ENCODE data around the gene SPTB.

Gene SPTB

DNA sequence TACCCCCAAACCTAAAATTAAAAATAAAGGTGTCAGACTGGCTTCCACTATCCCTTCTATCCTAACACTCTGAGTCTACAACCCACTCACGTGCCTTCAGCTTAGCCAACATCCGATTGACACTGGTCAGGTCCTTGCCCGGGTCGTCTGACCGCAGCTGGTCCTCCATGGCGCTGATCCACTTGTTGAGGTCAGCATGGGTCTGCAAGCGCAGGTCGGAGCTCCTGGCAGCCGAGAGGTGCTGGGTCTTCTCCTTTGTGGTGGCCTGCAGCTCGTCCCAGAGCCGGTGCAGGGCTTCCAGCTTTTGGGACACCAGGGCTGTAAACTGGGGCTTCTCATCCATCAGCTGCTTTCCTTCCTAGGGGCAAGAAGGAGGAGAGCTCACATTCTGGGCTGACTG is 97.5 kb downstream of the SPTB start:
- no peak for DNase-seq

DNA sequence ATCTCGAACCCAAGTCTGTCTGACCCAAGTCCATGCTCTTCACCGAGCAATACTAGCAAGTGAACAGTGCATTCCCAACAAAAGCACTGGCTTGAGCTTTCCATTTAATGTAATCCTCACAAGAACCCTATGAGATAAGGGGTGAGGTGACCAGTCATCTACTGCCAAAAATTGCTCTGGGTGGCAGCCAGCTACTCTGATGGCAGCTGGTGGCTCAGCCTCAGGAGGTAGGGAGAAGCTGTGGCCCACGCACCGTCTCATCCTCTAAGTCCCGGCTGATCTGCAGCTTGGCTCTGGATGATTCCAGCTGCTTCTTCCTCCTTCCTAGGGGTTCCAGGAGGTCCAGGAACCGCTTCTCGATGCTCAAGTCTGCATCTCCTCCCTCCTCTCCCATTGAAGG is 100.2 kb downstream of the SPTB start:
- no peak for DNase-seq

DNA sequence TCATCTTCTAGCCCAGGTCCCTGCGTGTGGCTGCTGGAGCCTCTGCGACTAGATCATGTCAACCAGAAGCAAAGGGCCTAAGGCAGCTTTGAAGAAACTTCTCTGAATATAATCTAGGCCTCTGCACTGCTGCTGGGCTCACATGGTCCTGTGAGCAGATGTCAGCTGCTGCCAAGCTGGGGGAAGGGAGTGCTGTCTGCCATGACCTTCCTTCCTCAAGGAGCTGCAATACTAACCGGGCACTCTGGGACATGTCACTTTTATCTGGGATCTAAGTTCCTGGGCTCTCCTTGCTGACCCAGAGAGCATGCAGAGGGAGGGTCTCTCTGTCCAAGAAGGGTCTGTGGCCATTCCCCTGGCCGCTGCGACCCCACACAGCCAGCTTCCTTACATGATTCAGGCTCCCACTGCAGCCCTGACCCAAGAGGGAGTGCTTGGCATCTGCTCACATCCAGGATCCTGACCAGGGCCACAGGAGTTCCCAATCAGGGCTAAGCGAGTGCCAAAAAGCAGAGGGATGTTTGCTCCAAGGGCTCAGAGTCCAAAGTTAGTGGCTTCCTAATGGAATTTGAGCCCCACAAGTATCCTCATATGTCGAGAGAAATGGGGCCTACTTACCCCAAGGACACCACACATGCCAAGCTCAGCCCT is 101.5 kb downstream of the SPTB start:
- no peak for DNase-seq

DNA sequence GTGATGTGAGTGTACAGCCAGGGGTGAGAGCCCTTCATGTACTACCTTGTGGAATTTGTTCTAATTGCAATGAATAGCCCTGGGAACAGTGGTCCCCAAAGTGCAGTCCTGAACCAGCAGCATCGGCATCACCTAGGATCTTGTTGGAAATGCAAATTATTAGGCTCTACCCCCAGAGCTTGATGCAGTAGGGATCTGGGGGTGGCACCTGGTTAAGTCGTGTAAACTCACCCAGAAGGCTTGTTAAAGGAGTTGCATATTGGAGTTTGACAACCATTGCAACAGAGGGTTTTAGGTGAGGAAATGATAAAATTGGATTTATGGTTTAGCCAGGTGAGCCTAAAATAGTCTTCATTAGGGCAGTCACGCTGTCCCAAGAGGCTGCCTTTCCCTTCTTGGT is 102.2 kb downstream of the SPTB start:
- DNase-seq, result no peak

DNA sequence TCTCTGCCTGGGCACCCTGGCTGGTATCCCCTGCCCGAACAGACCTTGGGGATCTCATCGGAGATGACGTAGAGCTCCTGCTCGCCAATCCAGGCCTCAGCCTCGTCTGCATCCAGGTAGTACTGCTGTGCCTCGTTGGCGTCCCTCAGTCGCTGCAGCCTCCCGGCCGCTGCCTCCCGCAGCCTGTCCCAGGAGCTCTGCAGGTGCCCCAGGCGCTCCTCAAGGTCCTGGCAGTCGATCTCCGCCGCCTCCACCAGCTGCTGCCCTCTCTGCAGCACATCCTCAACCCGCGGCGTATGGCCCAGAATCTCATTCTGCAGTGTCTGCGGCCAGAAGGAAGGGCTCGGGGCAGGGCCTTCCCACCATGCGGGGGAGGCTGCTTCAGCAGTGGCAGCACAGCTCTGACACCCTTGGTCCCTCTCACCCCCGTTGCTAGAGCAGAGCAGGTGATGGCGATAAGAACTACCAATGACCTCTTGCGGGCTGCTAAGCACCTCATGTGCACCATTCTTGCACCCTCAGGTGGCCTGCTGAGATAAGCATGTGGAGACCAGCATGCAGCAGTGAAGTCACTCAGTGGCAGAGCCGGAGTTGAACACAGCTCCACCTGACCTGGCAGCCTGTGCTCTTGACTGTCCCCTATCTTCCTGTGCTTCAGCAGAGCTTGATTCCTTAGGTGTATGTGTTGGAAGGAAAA is 104.5 kb downstream of the SPTB start:
- no peak for DNase-seq

DNA sequence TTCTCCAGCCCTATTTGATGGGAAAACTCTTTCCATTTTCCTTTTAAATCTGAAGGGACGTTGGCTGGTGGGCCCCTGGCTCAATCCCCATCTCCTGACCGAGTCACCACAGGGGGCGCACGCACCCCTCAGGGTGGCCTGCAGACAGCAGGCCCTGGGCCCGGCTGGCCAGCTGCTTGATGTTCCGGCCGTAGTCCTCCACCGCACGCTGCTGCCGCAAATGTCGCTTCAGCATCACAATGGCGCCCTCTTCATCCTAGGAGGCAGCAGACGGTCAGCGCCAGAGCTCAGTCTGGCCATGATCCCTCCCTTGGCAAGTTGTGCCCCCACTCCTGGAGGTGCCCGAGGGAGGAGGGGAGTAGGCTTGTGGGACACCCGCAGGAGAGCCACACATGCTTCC is 105.4 kb downstream of the SPTB start:
- DNase-seq, result no peak

DNA sequence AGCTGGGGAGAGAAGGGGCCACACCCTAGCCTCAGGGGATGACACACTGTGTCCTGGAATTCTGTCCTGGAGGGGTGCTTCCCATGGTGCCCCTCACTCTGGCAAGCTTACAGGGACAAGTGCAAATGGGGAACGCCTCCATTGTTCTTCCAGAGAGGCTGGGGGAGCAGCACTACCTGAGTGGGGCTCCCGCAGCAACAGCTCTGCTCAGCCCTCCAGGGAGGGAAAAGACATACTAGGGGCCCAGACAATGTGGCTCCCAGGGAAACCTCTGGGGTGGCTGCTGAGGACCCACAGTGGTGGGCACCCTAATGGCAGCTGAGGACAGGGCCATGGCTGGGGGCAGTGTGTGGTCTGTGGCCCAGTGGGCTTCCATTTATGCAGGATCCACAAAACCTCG is 106.1 kb downstream of the SPTB start:
- DNase-seq, result no peak

DNA sequence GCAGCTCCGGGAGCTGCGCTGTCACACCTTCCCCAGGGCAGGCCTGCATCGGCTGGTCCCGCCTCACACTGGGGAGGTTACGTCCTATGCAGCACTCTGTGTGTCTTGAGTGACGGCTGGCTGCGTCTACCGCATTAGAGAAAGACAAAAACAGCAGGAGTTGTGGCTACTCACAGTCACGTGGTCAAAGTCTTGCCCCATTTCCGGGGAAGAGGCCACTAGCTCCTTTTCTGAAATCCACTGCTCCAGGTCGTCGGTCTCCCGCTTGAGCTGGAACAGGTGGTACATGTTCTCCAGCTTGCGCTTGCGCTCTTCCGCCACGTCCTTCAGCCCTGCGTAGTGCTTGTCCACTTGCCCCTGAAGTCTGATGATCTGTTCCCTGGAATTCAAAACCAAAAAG is 106.7 kb downstream of the SPTB start:
- DNase-seq, result no peak

DNA sequence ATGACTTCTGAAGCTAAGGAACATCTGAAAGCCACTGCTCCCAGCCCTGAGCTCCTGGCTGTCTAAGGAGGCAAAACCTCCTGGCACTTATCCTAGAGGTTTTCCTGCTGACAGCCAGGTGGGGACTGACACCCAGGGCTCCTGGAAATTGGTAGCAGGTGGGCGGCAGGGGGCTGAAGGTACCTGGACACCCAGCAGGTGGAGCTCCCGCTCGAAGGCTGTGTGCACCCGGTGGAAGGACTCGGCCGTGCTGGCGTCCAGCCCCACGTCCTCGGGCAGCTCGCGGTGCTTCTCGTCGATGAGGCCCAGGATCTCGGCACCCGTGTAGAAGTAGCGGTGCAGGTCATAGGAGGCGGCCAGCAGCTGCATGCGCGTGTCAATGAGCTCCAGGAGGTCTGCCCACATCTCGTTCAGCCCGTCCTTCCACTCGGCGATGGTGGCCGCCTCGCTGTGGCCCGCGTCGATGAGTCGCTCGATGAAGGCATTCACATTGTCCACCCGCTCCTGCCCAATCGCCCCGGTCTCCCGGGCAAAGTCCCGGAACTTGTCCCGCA is 107.2 kb downstream of the SPTB start:
- no peak for DNase-seq

DNA sequence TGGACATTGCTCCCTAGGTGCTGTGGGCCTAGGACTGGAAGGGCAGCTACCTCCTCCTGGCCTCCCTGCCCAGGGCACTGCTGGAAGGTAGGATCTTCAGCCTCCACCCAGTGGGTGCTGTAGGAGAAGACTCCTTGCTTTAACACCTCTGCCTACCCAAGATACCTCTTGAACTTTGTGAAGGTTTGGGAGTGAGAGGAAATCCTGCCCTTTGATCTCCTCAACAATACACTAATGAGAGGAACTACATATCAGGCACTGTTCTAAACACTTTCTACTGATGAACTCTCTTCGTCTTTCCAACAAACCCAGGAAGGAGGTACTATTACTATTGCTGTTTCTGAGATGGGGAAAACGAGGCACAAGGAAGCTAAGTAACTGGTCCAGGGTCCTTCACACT is 108.5 kb downstream of the SPTB start:
- DNase-seq, result no peak

DNA sequence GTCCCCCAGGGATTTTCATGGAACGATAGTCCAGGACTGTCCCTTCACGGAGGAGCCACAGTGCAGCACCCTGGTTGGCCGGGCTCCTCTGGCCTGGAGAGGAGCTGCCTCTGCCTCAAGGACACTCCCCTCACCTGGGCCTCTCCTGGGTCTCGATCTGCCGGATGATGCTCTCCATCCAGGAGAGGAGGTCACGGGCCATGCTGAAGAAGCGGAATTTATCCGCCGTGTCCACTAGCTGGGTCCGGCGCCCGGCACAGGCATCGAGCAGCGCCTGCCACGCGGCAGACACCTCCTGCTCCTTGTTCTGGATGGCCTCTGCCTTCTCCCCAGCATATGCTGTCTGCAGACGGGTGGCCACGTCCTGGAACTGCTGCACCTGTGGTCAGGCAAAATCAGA is 109.0 kb downstream of the SPTB start:
- DNase-seq, result no peak

DNA sequence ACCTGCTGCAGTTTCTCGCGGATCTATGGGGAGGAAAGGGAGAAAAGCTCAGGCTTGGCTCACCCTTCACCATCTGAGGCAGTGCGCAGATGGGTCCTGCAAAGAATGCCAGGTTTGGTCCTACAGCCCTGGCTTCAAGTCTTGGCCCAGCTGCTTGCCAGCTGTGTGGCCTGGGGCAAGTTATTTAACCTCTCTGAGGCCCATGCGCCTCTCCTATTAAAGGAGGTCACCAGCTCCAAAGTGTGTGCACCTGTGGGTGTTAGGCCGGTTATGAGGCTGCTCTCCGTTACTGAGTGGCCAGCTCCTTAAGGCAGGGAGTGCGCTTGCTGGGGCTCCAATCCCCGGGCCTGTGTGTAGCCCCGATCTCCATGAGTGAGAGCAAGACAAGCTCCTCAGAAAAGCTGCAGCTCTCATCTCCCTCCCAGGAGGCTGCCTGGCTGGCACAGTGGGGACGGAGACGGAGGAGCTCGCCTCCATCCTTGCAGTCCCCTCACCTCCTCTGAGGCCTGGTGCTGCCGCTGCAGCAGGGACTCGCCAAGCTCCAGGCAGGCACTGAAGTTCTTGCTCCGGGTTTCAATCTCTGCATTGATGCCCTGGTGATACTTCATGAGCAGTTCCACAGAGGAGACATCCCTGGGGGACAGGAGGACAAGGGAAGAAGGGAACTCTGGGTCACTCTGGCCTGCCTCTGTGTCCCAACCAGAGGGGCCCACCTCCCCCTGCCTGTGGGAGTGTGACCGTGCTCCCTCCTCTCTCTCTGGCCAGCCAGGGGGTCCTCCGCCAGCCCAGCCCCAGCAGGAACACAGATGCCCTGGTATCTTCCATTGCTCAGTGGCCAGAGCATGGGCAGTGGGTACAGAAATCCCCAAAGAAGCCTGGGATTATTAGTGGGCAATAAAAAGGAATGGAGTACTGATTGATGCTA is 110.3 kb downstream of the SPTB start:
- DNase-seq, result no peak

DNA sequence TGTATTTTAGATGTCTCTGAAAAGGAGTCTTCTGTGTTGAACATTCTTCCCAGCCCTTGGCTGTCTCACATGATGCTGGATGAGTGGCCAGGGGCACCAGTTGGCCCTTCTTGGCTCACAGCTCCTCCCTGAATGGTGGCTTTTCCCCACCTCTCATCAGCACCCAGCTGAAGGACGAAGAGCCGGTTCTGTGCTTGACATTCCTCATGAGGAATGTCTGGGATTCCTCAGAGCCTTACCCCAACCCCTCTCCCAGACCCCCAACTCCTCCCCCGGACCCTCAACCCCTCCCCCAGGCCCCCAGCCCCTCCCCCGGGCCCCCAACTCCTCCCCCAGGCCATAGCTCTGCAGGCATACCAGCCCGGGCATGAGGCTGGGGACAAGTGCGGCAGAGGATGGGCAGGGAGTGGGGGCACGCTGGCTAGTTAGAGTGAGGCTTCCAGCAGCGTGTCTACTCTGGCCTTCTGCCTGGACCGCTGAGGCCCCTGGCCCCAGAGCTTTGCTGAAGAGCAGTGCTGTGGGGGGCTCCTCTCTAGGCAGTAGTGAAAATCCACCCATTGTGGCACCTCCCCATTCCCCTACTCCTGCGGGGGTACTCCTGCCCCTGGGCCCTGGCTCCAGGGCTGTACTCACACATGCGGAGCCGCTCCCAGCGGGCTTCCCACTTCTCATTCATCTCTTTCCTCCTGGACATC is 111.2 kb downstream of the SPTB start:
- no peak for DNase-seq

DNA sequence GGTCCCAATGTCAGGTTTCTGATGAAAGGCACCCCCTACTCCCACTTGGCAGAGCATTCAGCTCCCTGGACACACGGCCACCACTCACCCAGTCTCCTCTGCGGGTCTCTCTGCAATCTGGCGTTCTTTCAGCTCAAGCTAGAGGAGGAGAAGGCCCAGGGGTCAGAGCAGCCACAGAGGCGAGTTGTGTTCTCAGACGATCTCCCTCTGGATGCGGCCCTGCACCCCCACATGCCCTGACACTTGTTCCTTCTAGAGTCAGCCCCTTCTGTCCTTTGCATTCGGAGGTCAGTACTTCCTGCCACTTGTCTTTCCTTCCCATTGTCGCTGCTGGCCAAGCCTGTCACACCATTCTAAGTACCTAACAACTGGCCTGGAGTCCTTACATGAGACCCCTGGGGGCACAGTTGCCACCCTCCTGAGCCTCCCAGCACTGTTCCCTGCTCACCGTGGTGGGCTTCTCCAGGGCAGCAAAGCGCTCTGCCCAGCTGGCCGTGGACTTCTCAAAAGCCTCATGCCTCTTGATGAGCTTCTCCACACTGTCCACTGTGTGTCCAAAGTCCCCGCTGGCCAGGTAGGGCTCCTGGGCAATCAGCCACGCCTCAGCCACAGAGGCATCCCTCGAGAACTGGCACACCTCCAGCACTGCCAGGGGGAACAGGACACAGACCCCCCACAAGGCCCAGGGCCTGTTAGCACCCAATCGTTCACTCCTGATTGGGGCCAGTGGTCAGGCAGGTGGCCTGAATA is 112.3 kb downstream of the SPTB start:
- DNase-seq, result no peak

DNA sequence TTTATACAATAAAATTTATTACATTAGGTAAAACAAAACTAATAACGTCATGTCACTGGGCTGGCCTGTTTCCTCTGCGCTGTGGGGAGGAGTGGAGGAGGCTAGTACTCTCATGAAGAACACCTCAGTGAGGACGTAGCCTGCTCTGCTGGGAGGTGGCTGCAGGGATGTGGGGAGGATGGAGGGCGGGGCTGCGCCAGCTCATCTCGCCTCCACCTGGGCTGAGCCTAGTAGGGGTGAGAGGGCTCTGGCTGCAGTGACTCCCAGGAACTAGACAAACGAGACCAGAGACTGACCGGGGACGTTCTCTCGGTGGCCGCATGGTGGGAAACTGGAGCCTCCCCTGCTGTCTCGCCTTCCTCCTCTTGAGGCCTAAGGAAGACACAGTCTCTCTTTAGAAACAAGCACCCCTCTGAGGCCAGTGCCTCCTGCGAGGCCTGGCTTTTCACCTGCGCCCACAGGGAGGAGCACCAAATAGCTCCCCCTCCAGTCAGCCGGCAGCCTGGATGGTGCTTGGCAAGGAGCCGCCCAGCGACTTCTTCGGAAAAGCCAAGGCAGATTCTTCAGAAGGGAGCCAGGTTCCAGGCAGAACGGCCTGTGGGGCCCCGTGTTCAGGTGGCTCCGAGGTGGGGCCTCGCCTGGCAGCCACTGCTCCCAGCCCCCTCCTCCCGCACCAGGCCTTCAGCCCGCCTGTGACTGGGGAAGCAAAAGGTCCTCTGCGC is 113.1 kb downstream of the SPTB start:
- no peak for DNase-seq

DNA sequence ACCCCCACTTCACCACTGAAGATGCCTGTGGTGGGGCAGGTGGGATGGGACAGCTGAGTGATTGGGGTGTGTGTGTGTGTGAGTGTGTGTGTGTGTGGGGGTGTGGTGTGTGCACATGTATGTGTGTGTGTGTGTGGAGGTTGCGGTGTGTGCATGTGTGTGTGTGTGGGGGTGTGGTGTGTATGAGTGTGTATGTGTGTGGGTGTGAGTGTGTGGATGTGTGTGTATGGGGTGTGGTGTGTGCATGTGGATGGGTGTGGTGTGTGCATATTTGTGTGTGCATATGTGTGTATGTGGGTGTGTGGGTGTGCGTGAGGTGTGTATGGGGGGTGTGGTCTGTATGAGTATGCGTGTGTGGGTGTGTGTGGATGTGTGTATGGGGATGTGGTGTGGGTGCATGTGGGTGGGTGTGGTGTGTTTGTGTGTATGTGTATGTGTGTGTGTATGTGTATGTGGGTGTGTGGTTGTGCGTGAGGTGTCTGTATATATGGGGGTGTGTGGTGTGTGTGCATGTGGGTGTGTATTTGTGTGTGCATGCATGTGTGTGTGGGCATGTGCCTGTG is 113.9 kb downstream of the SPTB start:
- no peak for DNase-seq

DNA sequence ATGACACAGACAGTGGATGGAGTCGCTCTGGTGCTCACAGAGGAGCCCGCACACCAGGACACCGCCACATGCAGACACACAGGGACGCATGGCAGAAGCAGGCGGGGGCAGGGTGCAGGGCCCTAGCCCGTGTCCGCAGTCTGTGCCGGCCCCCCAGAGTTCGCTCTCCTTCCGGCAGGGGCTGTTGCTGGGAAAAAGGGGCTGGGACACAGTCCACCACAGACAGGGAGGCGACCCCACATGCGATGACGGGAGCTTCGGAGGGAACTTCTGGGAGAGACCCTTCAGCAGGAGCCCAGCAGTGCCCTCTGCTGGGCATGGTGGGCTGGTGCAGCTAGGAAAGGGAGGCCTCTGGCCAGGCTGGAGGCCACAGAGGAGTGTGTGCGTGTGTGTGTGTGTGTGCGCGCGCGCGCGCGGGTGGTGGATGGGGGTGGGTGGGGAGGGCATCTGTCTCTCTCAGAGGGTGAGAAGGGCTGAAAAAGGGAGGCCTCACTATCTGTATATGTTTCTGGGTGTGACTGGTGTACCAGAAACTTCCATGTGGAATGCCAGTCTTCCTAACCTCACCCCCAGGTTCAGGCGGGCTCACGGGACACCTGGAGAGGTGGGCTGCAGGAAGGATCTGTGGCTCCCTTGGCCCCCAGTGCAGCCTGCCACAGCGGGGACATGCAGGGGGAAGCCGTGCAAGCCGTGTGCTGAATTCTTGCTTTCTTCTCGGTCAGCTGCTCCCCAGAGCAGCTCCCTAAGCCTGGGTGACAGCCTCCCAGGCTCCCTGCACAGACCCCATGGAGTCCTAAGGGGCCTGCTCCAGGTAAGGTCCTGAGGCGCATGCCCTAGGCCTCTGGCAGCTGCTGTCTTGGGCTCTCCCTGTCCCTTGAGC is 114.8 kb downstream of the SPTB start:
- peak; percentile 59 for DNase-seq

DNA sequence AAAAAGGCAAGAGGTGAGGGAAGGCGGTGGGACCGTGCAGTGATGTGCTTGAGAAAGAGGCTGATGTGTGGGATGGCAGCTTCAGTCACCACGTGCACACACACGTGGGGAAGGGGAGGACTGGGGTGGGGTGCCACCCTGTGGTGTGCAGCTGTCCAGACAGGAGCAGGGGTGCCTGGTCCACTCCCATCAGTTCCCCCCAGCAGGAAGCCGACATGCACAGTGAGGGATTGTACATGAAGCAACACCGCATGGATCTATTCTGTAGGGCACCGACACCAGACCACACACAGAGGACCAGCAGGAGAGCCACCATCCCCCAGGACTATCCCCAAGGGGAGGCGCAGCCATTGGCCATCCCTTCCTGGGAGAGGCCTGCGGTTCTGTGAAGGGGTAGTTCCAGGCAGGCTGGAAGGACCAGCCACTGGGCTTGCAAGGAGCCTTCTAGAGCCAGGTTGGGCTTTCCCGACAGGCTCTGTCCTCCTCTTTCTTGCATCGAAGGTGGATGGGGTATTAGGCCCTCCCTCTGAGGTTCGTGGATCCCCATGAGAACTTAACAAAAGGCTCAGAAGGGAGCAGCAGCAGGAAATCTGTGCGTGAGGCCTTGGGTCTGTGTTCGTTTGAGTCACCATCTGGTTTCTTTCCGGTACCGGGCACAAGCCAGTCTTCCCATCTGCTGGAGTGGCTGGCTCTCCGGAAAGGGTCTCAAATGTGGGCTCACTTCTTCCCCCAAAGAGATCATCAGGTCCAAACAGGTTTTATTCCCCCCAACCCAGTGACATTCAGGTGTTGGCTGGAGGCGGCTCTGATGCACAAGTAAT is 115.7 kb downstream of the SPTB start:
- no peak for DNase-seq

DNA sequence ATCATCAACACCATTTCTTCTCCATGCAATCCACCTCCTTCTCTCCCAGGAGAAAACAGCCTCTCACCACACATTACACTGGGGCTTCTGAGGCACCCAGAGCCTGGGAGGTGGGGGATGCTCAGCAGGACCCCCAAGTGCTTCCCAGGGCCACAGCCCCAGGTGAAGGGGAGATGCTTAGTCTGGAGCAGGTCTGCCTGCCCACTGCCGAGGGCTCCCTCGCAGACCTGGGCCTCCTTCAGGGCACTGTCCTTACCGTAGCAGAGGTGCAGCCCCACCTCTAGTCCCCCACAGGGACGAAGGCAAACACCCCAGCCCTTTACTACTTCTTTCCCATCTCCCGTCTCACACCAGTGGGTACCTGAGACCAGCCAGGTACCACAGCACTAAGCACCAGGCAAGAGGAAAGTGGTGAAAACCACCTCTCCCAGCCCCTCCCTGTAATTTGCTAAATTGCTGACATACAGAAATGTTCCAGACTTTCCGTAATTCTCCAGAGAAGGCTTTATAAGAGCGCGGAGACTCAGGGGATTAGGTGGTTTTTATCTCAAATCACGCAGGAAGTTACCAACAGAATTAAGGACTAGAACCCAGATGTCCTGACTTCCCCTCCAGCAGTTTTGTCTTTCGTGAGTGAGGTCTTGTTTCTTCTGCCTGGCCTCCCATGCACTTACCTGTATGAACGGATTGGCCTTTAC is 116.5 kb downstream of the SPTB start:
- no peak for DNase-seq

Data from DMS153 (cell line).